Activated effector memory CD4-positive, alpha-beta T cell treated with Interleukin-2 at 50 U/mL for 16 hours (primary cell): ENCODE results near the gene JHY.
"Not testable (repeated sequence)": the region's sequence is repeated elsewhere in the genome, so short reads cannot be mapped to it uniquely, and the experiment has no call there.

Experiments
- DNase-seq: peaks from one replicate; pipeline ENCODE4 v3.0.0-alpha.2; 2020

The JHY gene

GRCh38 chr11:122882189-122882856 lies at the start of gene JHY:
Gene JHY (plus strand): TSS chr11:122882759. CDS start chr11:122885850, 3,091 bp downstream.
- DNase-seq, result no peak

DNA sequence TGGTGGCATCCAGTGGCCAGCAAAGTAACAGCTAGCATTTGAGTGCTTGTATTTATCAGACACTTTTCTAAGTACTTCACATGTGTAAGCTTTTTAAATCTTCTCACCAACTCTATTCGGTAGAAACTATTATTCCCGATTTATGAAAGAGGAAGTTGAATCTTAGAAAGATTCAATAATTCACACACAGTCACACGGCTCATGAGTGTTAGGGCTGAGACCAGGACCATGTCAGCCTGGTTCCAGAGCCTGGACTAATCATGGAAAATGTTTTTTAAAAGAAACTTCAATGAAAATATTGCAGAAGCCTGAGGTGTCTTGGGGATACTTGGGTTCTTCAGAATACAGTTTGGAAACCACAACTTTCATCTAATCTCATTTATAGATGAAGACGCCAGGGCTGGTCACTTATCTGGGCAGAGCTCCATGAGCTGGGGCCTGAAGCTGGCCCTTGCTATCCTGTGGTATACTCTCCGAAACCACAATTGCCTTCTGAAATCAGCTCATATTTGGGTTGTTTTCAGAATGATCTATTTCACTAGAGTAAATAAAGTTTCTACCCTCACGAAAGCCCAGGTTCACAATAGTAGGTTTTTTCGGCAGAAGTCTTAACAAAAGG lies 48.6 kb upstream of the JHY start:
- DNase-seq, result no peak

- no peak for DNase-seq
These were observed 45.6 kb upstream of the JHY start for GRCh38 chr11:122836916-122837315.

GRCh38 chr11:122837528-122838346 lies 44.8 kb upstream of the JHY start:
- DNase-seq, result no peak

DNA sequence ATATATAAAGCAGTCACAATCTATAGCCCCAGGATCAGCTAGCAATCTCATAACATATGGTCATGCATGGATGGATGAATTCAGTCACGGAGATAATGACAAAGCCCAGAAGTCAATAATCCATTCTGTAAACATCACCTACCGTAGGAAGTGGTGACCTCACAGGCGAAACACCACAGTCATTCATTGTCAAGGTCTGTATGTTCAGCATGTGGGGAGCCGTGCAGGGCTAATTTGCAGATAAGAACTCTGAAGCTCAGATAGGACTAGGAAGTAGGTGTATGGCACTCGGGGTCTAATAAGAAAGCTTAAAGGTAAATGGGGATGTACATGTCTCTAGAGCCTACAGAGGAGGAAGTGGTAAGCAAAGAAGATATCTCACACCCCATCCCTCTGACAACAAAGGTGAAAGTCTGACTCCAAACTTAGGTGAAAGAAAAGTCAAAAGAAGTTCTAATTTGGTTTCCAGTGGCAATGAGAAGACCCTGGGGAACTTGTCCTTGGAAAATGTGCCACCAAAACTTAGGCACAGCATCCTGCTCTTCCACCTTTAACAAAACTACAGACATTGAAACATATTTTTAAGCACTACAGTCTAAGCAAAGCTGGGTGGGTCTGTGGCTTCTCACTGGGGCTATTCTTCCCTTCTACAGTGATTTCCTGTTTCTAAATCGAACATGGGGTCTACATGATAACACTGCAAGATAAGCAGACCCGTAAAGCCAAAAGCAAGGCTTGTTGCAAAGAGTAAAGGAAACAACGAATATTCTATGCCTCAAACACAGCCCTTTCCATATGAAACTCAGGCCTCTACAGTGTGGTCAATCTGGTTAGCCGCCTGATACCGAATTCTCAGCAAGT lies 39.0 kb upstream of the JHY start:
- no peak for DNase-seq

- DNase-seq, result no peak
These were observed 35.1 kb upstream of the JHY start for GRCh38 chr11:122847466-122847865.

- no peak for DNase-seq
These were observed 34.4 kb upstream of the JHY start for GRCh38 chr11:122848186-122848585.

GRCh38 chr11:122850076-122850631 lies 32.4 kb upstream of the JHY start:
- DNase-seq, result no peak

DNA sequence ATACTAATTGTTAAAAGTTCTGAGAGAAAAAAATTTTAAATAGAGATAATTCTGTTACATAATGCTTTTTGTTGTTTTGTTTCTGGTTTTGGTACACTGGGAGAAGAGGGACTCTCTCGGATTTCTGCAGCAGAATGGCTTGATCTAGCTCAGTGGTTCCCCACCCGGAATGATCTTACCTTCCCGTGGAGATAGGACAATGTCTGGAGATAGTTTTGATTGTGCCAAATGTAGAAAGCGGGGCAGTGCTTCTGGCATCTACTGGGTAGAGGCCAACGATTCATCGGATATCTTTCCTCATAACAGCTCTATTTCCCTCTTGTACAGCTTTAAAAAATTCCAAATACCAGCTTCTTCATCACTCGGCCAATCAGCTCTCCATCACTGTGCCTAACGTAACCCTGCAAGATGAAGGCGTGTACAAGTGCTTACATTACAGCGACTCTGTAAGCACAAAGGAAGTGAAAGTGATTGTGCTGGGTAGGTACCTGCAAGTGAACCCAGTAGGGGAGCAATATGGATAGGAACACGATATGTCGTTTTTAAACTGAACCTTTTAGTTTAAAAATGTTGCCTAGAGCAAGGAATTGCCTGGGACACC lies 31.1 kb upstream of the JHY start:
- no peak for DNase-seq

- no peak for DNase-seq
These were observed 30.3 kb upstream of the JHY start for GRCh38 chr11:122852074-122852795.

GRCh38 chr11:122852796-122853160 lies 29.8 kb upstream of the JHY start:
- DNase-seq, result no peak

DNA sequence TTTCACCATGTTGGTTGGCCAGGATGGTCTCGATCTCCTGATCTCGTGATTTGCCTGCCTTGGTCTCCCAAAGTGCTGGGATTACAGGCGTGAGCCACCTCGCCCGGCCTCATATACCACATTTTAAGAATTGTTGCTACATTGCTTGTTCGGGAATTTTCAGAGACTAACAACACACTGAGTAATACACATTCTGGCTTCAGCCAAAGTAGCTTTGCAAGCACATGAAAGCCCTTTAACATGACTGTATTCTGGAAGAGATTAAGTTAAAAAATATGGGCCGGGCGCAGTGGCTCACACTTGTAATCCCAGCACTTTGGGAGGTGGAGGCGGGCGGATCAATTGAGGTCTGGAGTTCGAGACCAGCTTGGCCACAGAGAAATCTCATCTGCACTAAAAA lies 29.3 kb upstream of the JHY start:
- DNase-seq, result no peak

- no peak for DNase-seq
These were observed 28.6 kb upstream of the JHY start for GRCh38 chr11:122853971-122854446.

DNA sequence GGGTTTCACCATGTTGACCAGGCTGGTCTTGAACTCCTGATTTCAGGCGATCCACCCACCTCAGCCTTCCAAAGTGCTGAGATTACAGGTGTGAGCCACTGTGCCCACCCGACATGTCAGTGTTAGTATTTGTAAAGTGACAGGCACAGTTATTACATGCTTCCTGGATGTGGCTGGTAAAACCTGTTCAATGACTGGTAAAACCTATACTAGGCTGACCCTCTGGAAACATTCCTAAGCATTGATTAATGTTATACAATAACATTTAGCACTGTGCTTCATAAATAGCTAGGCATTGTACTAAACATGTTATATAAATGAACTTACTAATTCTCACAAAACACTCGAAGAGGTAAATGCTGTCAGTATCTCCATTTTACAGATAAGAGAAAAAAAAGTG lies 20.9 kb upstream of the JHY start:
- no peak for DNase-seq

GRCh38 chr11:122862091-122862490 lies 20.5 kb upstream of the JHY start:
- DNase-seq, result no peak

DNA sequence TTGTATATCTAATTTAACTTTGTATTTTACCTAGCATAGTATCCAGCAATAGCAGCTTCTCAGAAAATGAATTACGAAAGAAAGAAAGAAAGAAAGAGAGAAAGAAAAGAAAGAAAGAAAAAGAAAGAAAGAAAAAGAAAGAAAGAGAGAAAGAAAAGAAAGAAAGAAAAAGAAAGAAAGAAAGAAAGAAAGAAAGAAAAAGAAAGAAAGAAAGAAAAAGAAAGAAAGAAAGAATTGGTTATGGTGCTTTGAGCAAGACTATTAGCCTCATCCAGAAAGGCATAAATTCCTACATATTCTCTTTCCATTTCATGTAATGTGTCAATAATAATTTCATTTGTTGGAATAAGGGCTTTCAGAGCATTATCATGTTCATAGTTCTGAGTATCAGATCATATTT lies 19.4 kb upstream of the JHY start:
- not testable (repeated sequence) for DNase-seq

GRCh38 chr11:122863704-122864326 lies 18.7 kb upstream of the JHY start:
- no peak for DNase-seq

DNA sequence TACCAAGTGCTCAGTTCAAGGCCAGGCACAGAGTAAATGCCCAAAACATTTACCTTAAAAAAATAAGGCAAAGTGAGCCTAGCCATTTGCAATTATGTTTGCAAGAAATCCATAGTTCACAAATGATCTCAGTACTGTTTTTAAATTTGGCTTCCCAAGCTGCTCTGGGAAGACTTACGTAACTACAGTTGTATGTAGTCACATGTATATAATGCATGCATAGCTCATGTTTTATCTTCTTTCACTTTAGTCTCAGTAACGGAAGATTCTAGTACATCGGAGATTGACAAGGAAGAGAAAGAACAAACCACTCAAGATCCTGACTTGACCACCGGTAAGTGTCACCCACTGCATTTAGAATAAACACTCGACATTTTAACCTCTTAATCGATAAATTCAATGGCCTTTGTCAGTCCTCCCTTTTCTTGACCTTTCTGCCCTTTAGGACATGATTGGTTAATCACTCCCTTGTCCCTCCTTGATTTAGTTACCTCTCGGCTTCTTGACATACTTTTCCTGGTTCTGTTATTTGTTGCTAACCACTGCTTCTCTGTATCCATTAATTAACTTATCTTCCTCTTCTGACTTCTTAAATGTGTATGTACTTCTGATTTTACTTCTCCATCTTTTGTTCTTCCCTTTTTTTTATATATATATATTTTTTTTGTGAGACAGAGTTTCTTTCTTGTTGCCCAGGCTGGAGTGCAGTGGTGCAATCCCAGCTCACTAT lies 18.0 kb upstream of the JHY start:
- no peak for DNase-seq

DNA sequence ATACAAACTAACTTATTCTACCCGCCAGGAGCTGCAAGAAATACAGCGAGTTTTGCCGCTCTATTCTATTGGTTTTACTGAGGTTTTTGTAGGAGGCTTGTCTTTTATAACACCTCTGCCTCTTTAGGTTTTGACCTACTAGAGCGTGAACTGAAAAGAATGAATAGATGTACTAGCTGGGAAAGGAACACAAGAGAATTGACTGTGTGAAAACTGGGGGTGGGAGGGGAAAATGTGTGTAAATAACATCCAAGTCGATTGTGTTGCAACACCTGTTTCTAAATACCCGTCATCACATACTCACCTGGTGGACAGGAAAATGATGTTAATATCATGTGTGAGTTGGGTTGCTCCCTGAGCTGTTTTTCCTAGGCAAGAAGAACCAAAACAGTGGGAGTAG lies 12.9 kb upstream of the JHY start:
- no peak for DNase-seq

- DNase-seq, result no peak
These were observed 11.3 kb upstream of the JHY start for GRCh38 chr11:122871302-122871701.
